ENCODE measurements around the gene SETD7.
"Not testable (repeated sequence)": the region's sequence is repeated elsewhere in the genome, so short reads cannot be mapped to it uniquely, and the experiment has no call there.

The SETD7 gene

GRCh38 chr4:139447078-139447477 lies 108.9 kb downstream of the SETD7 start:
- not testable (repeated sequence) for H3K27me3 Mint-ChIP-seq; H3K4me3 Mint-ChIP-seq; H3K36me3 Mint-ChIP-seq; H3K27ac Mint-ChIP-seq; DNase-seq (ENCODE audit: low spot score in 2 of 2); H3K4me1 Mint-ChIP-seq; H3K9me3 Mint-ChIP-seq; ATAC-seq (ENCODE audit: low read depth)
